ENCODE measurements around the gene LRRC75B. TPM values are rescaled to one million over a fixed set of nuclear protein-coding genes. Genes with fewer than 3 reads are reported as not detected.
"Not testable (repeated sequence)": the region's sequence is repeated elsewhere in the genome, so short reads cannot be mapped to it uniquely, and the experiment has no call there.

Gene LRRC75B
- total and polyA plus RNA-seq, 9 of the 15 experiments (the other 6 are each of a cell fraction or from before 2014, with no cell fraction given), result 0.10 to 2.8 (median 1.0) TPM; not detected in 1

DNA sequence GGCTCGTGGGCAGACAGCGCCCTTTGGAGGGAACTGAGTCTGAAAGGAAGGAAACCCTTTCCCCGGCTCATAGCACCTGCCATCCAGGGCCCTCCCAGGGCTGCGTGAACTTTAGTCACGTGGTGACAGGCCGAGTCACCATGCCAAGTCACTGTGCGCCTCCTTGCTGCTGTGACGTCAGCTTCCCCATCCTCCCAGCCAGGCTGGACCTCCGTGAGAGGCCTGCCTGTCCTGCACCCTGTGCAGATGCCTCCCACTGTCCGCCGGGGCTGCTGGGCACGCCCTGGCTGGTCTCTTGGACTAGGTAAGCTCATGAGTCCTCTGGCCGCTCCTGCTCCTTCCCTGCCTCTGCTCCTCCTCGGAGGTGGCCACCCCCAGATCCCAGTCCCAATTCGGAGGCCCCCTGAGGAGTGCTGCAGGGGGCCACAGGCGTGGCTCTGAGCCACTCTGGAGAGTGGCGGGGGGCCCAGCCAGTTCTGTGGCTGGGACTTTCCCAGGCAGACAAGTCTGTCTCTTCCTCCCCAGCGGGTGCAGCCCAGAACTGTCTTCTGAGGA, 14.6 kb upstream of the LRRC75B start (continued):
- TF ChIP-seq, protein P1, sequence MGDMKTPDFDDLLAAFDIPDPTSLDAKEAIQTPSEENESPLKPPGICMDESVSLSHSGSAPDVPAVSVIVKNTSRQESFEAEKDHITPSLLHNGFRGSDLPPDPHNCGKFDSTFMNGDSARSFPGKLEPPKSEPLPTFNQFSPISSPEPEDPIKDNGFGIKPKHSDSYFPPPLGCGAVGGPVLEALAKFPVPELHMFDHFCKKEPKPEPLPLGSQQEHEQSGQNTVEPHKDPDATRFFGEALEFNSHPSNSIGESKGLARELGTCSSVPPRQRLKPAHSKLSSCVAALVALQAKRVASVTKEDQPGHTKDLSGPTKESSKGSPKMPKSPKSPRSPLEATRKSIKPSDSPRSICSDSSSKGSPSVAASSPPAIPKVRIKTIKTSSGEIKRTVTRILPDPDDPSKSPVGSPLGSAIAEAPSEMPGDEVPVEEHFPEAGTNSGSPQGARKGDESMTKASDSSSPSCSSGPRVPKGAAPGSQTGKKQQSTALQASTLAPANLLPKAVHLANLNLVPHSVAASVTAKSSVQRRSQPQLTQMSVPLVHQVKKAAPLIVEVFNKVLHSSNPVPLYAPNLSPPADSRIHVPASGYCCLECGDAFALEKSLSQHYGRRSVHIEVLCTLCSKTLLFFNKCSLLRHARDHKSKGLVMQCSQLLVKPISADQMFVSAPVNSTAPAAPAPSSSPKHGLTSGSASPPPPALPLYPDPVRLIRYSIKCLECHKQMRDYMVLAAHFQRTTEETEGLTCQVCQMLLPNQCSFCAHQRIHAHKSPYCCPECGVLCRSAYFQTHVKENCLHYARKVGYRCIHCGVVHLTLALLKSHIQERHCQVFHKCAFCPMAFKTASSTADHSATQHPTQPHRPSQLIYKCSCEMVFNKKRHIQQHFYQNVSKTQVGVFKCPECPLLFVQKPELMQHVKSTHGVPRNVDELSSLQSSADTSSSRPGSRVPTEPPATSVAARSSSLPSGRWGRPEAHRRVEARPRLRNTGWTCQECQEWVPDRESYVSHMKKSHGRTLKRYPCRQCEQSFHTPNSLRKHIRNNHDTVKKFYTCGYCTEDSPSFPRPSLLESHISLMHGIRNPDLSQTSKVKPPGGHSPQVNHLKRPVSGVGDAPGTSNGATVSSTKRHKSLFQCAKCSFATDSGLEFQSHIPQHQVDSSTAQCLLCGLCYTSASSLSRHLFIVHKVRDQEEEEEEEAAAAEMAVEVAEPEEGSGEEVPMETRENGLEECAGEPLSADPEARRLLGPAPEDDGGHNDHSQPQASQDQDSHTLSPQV (IDR thresholded peaks at IDR 0.05), result peak; percentile 85
- TF ChIP-seq, protein P2, sequence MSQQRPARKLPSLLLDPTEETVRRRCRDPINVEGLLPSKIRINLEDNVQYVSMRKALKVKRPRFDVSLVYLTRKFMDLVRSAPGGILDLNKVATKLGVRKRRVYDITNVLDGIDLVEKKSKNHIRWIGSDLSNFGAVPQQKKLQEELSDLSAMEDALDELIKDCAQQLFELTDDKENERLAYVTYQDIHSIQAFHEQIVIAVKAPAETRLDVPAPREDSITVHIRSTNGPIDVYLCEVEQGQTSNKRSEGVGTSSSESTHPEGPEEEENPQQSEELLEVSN (IDR thresholded peaks at IDR 0.05; ENCODE audit: borderline replicate concordance in 1 of 2, extremely low read depth in 1 of 2, insufficient read depth in 1 of 2, insufficient read length in 1 of 2, low read depth in 1 of 2, low read length in 1 of 2, poor library complexity in 1 of 2, severe bottlenecking in 1 of 2), result peak in 1 of 2 experiments; percentile 55
- TF ChIP-seq EP400 (IDR thresholded peaks at IDR 0.05), result peak; percentile 32; the same call in 1 of the 2 replicates
- TF ChIP-seq, protein P3, sequence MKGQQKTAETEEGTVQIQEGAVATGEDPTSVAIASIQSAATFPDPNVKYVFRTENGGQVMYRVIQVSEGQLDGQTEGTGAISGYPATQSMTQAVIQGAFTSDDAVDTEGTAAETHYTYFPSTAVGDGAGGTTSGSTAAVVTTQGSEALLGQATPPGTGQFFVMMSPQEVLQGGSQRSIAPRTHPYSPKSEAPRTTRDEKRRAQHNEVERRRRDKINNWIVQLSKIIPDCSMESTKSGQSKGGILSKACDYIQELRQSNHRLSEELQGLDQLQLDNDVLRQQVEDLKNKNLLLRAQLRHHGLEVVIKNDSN (CRISPR knock-in tag; IDR thresholded peaks at IDR 0.05), result peak; percentile 87
- TF ChIP-seq JUND (IDR thresholded peaks at IDR 0.05; ENCODE audit: borderline replicate concordance, low read depth, low read length), result peak; percentile 63
- TF ChIP-seq JUND (tag; IDR thresholded peaks at IDR 0.05; ENCODE audit: borderline replicate concordance, low read depth, low read length), result peak; percentile 36; the same call in 1 of the 3 replicates
- TF ChIP-seq NR2C2 (CRISPR knock-in tag; IDR thresholded peaks at IDR 0.05), result not testable (repeated sequence)
- TF ChIP-seq NR2C2 (tag; IDR thresholded peaks at IDR 0.05), result peak; percentile 49
